ENCODE data around the gene KIF26B. TPM values are rescaled to one million over a fixed set of nuclear protein-coding genes. Genes with fewer than 3 reads are reported as not detected.

KIF26B gene
- total RNA-seq, 2 donors from 2014 or later: not detected

DNA sequence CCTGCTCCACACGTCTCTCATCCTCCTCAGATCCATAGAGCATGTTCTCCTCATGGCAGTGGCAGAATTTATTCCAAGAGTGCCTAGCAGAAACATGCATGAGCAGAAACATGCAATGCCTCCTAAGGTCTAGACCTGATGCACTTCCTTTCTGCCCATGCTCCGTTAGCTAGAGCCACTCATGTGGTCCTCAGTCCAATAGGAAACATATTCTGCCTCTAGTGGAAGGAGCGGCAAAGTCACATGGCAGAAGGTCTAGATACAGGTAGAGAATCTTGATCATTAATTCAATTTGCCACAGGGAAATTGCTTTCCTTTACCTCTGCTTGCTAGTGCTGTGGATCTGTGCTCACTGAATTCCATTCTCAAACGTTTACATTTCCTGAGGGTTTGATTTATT is 130.4 kb downstream of the KIF26B start:
- DNase-seq (ENCODE audit: low spot score) (no peak), ATAC-seq (no peak)
- no peak overlapping the region for H3K27ac Mint-ChIP-seq
- H3K27me3 Mint-ChIP-seq: peaks cover 3 to 7% of the 10 kb centered on the region in 2 donors
- no peaks in the 10 kb centered on the region for H3K4me1 Mint-ChIP-seq (ENCODE audit: low read depth in 2 of 2)
- H3K4me3 Mint-ChIP-seq: no peak overlapping the region
- H3K36me3 Mint-ChIP-seq: no peaks in the 10 kb centered on the region
- H3K9me3 Mint-ChIP-seq: no peaks in the 10 kb centered on the region

DNA sequence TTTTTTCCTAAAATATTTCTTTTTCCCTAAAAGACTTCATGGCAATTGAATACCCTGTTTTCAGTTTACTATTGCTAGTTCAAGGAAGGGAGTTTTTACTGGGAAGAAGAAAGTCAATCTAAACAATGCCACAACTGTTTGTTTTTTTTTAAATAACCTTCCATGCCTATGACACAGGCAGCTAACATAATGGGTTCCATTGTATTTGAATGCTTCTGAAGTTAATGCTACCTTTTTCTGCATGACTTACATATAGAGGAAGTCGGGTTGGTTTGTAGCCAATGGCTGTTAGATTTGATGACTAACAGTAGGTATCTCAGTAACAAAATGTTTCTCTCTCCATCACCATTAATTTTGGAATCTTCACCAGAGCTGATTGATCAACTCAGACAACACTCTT is 134.0 kb downstream of the KIF26B start:
- no peaks in the 10 kb centered on the region for H3K9me3 Mint-ChIP-seq
- no peak overlapping the region for H3K27ac Mint-ChIP-seq
- DNase-seq (ENCODE audit: low spot score): no peak
- ATAC-seq: no peak
- H3K27me3 Mint-ChIP-seq: peaks cover 0 to 25% of the 10 kb centered on the region in 2 donors
- no peak overlapping the region for H3K4me3 Mint-ChIP-seq
- peaks cover 0 to 3% of the 10 kb centered on the region in 2 donors for H3K4me1 Mint-ChIP-seq (ENCODE audit: low read depth in 2 of 2)
- H3K36me3 Mint-ChIP-seq: no peaks in the 10 kb centered on the region

- H3K4me1 Mint-ChIP-seq (ENCODE audit: low read depth in 2 of 2): peaks cover 0 to 3% of the 10 kb centered on the region in 2 donors
- ATAC-seq (no peak), DNase-seq (ENCODE audit: low spot score) (no peak)
- H3K27me3 Mint-ChIP-seq: peaks cover 0 to 25% of the 10 kb centered on the region in 2 donors
- no peak overlapping the region for H3K27ac Mint-ChIP-seq
- no peaks in the 10 kb centered on the region for H3K9me3 Mint-ChIP-seq
- H3K4me3 Mint-ChIP-seq: no peak overlapping the region
- no peaks in the 10 kb centered on the region for H3K36me3 Mint-ChIP-seq
These were observed 136.1 kb downstream of the KIF26B start for GRCh38 chr1:245290836-245291235.

DNA sequence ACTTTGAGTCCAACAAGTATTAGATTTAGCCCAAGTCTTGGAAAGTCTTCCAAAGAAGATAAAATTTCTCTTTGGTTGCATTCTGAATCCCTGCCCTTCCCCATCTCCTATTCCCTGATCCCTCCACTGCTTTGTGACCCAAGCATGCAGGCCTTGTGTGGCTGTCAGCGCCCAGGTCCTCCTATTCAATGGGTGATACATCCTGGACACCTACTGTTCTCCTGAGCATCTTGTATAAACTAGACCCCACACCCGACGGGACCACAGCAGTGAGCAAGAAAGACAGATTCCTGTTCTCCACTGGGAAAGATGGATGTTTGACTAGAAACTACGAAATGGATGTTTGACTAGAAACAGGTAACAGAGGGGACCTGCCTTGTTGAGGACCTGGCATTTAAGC is 136.6 kb downstream of the KIF26B start:
- ATAC-seq (no peak), DNase-seq (ENCODE audit: low spot score) (no peak)
- no peak overlapping the region for H3K27ac Mint-ChIP-seq
- peaks cover 0 to 3% of the 10 kb centered on the region in 2 donors for H3K4me1 Mint-ChIP-seq (ENCODE audit: low read depth in 2 of 2)
- no peaks in the 10 kb centered on the region for H3K36me3 Mint-ChIP-seq
- no peak overlapping the region for H3K4me3 Mint-ChIP-seq
- no peaks in the 10 kb centered on the region for H3K9me3 Mint-ChIP-seq
- H3K27me3 Mint-ChIP-seq: peaks cover 0 to 25% of the 10 kb centered on the region in 2 donors

- Mint-ChIP-seq H3K27me3 (peaks cover 0 to 25% of the 10 kb centered on the region in 2 donors), H3K4me1 (ENCODE audit: low read depth in 2 of 2) (peaks cover 0 to 3% of the 10 kb centered on the region in 2 donors), H3K27ac (no peak overlapping the region), H3K36me3 (no peaks in the 10 kb centered on the region), H3K4me3 (no peak overlapping the region), H3K9me3 (no peaks in the 10 kb centered on the region)
- DNase-seq (ENCODE audit: low spot score) (no peak), ATAC-seq (peak in 1 of 2 donors; percentile 46)
These were observed 137.4 kb downstream of the KIF26B start for GRCh38 chr1:245292141-245292540.

DNA sequence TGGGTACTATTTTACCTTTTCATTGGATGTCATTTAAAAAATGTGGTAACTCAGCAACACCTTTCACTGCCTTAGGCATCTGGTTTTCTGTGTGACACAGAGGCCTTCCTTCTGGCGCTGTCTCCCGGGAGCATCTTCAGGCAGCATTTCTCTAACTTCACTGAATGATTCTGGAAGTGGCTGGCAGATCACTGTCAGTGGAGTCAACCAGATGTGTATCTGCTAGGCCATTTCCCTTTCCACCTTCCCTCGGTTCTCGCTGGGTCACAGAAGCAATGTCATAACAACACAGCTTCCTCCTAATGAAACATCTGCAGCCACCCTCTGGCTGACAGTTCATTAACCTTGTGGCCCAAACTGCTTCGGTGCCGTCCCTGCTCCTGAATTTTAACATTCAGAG is 137.8 kb downstream of the KIF26B start:
- H3K36me3 Mint-ChIP-seq: no peaks in the 10 kb centered on the region
- no peaks in the 10 kb centered on the region for H3K9me3 Mint-ChIP-seq
- H3K27me3 Mint-ChIP-seq: peaks cover 0 to 25% of the 10 kb centered on the region in 2 donors
- ATAC-seq: no peak
- no peak overlapping the region for H3K27ac Mint-ChIP-seq
- no peak overlapping the region for H3K4me3 Mint-ChIP-seq
- DNase-seq (ENCODE audit: low spot score): no peak
- H3K4me1 Mint-ChIP-seq (ENCODE audit: low read depth in 2 of 2): peaks cover 0 to 3% of the 10 kb centered on the region in 2 donors

DNA sequence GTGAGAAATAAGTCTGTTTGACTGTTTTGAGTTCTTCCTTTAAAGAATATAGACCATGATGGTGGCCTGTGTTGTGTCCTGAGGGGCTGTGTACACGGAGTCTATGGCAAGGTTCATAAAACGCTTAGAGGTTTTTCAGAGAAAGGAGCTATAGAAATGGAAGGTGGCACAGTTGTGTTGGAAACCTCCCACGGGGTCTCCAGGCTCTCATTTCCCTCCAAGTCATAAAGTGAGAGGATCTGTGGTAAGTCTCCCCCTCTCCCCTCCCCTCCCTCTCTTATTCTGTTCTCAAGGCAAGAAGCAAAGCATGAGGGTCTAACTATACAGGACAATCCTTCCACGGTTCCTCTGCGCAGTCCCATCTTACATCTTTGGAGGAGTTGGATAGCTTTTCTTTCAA is 139.2 kb downstream of the KIF26B start:
- no peaks in the 10 kb centered on the region for H3K9me3 Mint-ChIP-seq

GRCh38 chr1:245298781-245299180 is 144.0 kb downstream of the KIF26B start:
- no peak overlapping the region for H3K27ac Mint-ChIP-seq
- no peaks in the 10 kb centered on the region for H3K36me3 Mint-ChIP-seq
- no peak for DNase-seq (ENCODE audit: low spot score)
- H3K4me1 Mint-ChIP-seq (ENCODE audit: low read depth in 2 of 2): no peaks in the 10 kb centered on the region
- no peak for ATAC-seq
- H3K4me3 Mint-ChIP-seq: no peak overlapping the region
- peaks cover 0 to 2% of the 10 kb centered on the region in 2 donors for H3K27me3 Mint-ChIP-seq
- no peaks in the 10 kb centered on the region for H3K9me3 Mint-ChIP-seq

More for the DNA sequence above, 139.2 kb downstream of the KIF26B start:
- no peak overlapping the region for H3K27ac Mint-ChIP-seq
- peaks cover 2 to 25% of the 10 kb centered on the region in 2 donors for H3K27me3 Mint-ChIP-seq
- ATAC-seq (no peak), DNase-seq (ENCODE audit: low spot score) (no peak)
- H3K4me1 Mint-ChIP-seq (ENCODE audit: low read depth in 2 of 2): peaks cover 0 to 3% of the 10 kb centered on the region in 2 donors
- no peaks in the 10 kb centered on the region for H3K36me3 Mint-ChIP-seq
- no peak overlapping the region for H3K4me3 Mint-ChIP-seq

- no peak overlapping the region for H3K27ac Mint-ChIP-seq
- no peaks in the 10 kb centered on the region for H3K36me3 Mint-ChIP-seq
These were observed 146.4 kb downstream of the KIF26B start for GRCh38 chr1:245301162-245301580.

GRCh38 chr1:245301921-245302320 is 147.1 kb downstream of the KIF26B start:
- Mint-ChIP-seq H3K9me3 (no peaks in the 10 kb centered on the region), H3K36me3 (no peaks in the 10 kb centered on the region), H3K4me1 (ENCODE audit: low read depth in 2 of 2) (no peaks in the 10 kb centered on the region), H3K27me3 (peaks cover 0 to 2% of the 10 kb centered on the region in 2 donors), H3K4me3 (no peak overlapping the region), H3K27ac (no peak overlapping the region)
- DNase-seq (ENCODE audit: low spot score) (no peak), ATAC-seq (no peak)

More at GRCh38 chr1:245301162-245301580, 146.4 kb downstream of the KIF26B start:
- no peak for DNase-seq (ENCODE audit: low spot score)
- Mint-ChIP-seq H3K27me3 (peaks cover 0 to 2% of the 10 kb centered on the region in 2 donors), H3K9me3 (no peaks in the 10 kb centered on the region), H3K4me3 (no peak overlapping the region), H3K4me1 (ENCODE audit: low read depth in 2 of 2) (no peaks in the 10 kb centered on the region)
- ATAC-seq: no peak

- Mint-ChIP-seq H3K9me3 (no peaks in the 10 kb centered on the region), H3K4me1 (ENCODE audit: low read depth in 2 of 2) (no peaks in the 10 kb centered on the region), H3K4me3 (no peak overlapping the region), H3K36me3 (no peaks in the 10 kb centered on the region), H3K27me3 (no peaks in the 10 kb centered on the region), H3K27ac (no peak overlapping the region)
- ATAC-seq (no peak), DNase-seq (ENCODE audit: low spot score) (no peak)
These were observed 149.9 kb downstream of the KIF26B start for GRCh38 chr1:245304698-245305097.

DNA sequence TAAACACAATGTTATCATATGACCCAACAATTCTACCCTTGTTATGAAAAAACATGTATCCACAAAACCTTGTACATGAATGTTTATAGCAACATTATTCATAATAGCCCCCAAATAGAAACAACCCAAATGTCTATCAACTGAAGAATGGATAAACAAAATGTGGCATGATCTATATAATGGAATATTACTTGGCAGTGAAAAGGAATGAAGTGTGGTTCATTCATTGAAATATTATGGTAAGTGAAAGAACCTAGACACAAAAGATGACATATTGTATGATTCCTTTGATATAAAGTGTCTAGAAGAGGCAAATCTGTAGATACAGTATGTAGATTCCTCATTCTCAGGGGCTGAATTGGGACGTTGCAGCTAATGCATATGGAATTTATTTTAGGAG is 151.2 kb downstream of the KIF26B start:
- DNase-seq (ENCODE audit: low spot score) (no peak), ATAC-seq (no peak)
- Mint-ChIP-seq H3K27me3 (peaks cover 0 to 6% of the 10 kb centered on the region in 2 donors), H3K4me1 (ENCODE audit: low read depth in 2 of 2) (peaks cover 7 to 8% of the 10 kb centered on the region in 2 donors), H3K4me3 (no peak overlapping the region), H3K9me3 (no peaks in the 10 kb centered on the region), H3K36me3 (no peaks in the 10 kb centered on the region), H3K27ac (no peak overlapping the region)

- no peak overlapping the region for H3K4me3 Mint-ChIP-seq
- H3K4me1 Mint-ChIP-seq (ENCODE audit: low read depth in 2 of 2): peaks cover 10 to 11% of the 10 kb centered on the region in 2 donors
- DNase-seq (ENCODE audit: low spot score) (no peak), ATAC-seq (no peak)
- H3K27ac Mint-ChIP-seq: no peak overlapping the region
- no peaks in the 10 kb centered on the region for H3K9me3 Mint-ChIP-seq
- H3K27me3 Mint-ChIP-seq: peaks cover 0 to 6% of the 10 kb centered on the region in 2 donors
- no peaks in the 10 kb centered on the region for H3K36me3 Mint-ChIP-seq
These were observed 152.0 kb downstream of the KIF26B start for GRCh38 chr1:245306628-245307410.
